HCT116 (cell line): Measurements from ENCODE around the gene CLIC3. TPM values are rescaled to one million over a fixed set of nuclear protein-coding genes. Genes with fewer than 3 reads are reported as not detected.

ENCODE experiments used
- ATAC-seq: fragments of 200-7000 bp; cut with Tn5 transposase; 2 replicates; pipeline ENCODE4 v1.9.1; 2020; ENCODE audit warnings: mild to moderate bottlenecking, moderate library complexity
- BruUV-seq: library from RNA; stranded (reverse); fragments of 400-500 nt; replicated peaks from 2 replicates; lab custom pipeline; 2021; lab: Mats Ljungman, UMichigan
- CTCF ChIA-PET: fragments of 300-600 bp; sonication (Branson Sonifier 250); formaldehyde crosslinking; loops from one replicate; lab custom pipeline; 2021; ENCODE audit warnings: antibody characterized with exemption; lab: Charles Lee
- POLR2A ChIA-PET: fragments of 300-600, 350-600 bp; sonication (Branson Sonifier 250); formaldehyde crosslinking; loops from one replicate; lab custom pipeline; 2021; ENCODE audit warnings: antibody characterized with exemption; lab: Charles Lee
- RAD21 ChIA-PET, 2 experiments: fragments of 300-600 bp; sonication (Branson Sonifier 250); formaldehyde crosslinking; loops; one replicate each; lab custom pipeline; 2023; ENCODE audit warnings: low total read pairs in 2 of 2; ENCODE audit not compliant: uncharacterized antibody in 2 of 2, unreplicated experiment in 2 of 2, low non-redundant PET in 1 of 2; lab: Charles Lee
- DNase-seq: peaks from one replicate; pipeline ENCODE4 v3.0.0-alpha.2; 2010; ENCODE audit warnings: low read depth, low spot score
- H2AFZ ChIP-seq: fragments of 200-600 bp; shearing (Covaris generic), sonication (generic); 2 replicates; pipeline ENCODE4 v1.6.1; 2017; ENCODE audit warnings: low read depth, mixed run types, mixed read lengths, antibody characterized with exemption, low read length; ENCODE audit not compliant: poor library complexity, severe bottlenecking
- H3K27ac ChIP-seq: 2 replicates; pipeline ENCODE4 v1.5.1; 2012; ENCODE audit warnings: low read depth, low read length
- H3K27me3 ChIP-seq: fragments of 200-600 bp; sonication (generic); 2 replicates; pipeline ENCODE4 v1.6.1; 2016; ENCODE audit warnings: mixed run types, low read length, mixed read lengths; ENCODE audit not compliant: insufficient read depth
- H3K36me3 ChIP-seq, 2 experiments: fragments of 200-500 bp in 1 of 2; fragments of 200-600 bp in 1 of 2; sonication (Bioruptor generic) in 1 of 2; sonication (generic) in 1 of 2; 2 replicates each; pipeline versions ENCODE4 v1.5.1 to v1.6.1; 2014 to 2016; ENCODE audit warnings: low read length in 2 of 2, inconsistent platforms in 1 of 2, mixed read lengths in 1 of 2, mixed run types in 1 of 2; ENCODE audit not compliant: insufficient read depth in 2 of 2, control insufficient read depth in 1 of 2
- H3K4me1 ChIP-seq, 2 experiments: fragments of 200-600 bp in 1 of 2; sonication (generic) in 1 of 2; 2 replicates each; pipeline versions ENCODE4 v1.5.1 to v1.6.1; 2012 to 2017; ENCODE audit warnings: low read length in 2 of 2, inconsistent platforms in 1 of 2, mild to moderate bottlenecking in 1 of 2, mixed read lengths in 1 of 2, mixed run types in 1 of 2, moderate library complexity in 1 of 2; ENCODE audit not compliant: insufficient read depth in 2 of 2, control insufficient read depth in 1 of 2
- H3K4me2 ChIP-seq: fragments of 200-600 bp; sonication (generic); 2 replicates; pipeline ENCODE4 v1.6.1; 2017; ENCODE audit warnings: mixed run types, low read length, mixed read lengths
- H3K4me3 ChIP-seq, 2 experiments: fragments of 200-600 bp in 1 of 2; sonication (generic) in 1 of 2; replicated peaks in 1 of 2; 2 replicates each; pipeline ENCODE4 v1.5.1; 2011 to 2016; ENCODE audit warnings: low read length in 2 of 2, control low read depth in 1 of 2, low read depth in 1 of 2, mild to moderate bottlenecking in 1 of 2, mixed read lengths in 1 of 2, mixed run types in 1 of 2
- H3K79me2 ChIP-seq: fragments of 200-600 bp; sonication (generic); 2 replicates; pipeline ENCODE4 v1.6.1; 2017; ENCODE audit warnings: mild to moderate bottlenecking, mixed run types, low read length, moderate library complexity, mixed read lengths; ENCODE audit not compliant: insufficient read depth
- H3K9ac ChIP-seq: fragments of 200-600 bp; sonication (generic); 2 replicates; pipeline ENCODE4 v1.6.1; 2016; ENCODE audit warnings: low read length, mixed read lengths
- H3K9me2 ChIP-seq: fragments of 200-600 bp; sonication (generic), shearing (Covaris generic); 2 replicates; pipeline ENCODE4 v1.6.1; 2017; ENCODE audit warnings: mixed run types, mild to moderate bottlenecking, moderate library complexity; ENCODE audit not compliant: insufficient read depth
- H3K9me3 ChIP-seq, 2 experiments: fragments of 200-500 bp in 1 of 2; fragments of 200-600 bp in 1 of 2; sonication (Bioruptor generic) in 1 of 2; sonication (generic) in 1 of 2; 2 replicates each; pipeline ENCODE4 v1.6.1; 2014 to 2017; ENCODE audit warnings: low read length in 2 of 2, mixed read lengths in 2 of 2, inconsistent platforms in 1 of 2, low read depth in 1 of 2, mild to moderate bottlenecking in 1 of 2, mixed run types in 1 of 2, moderate library complexity in 1 of 2; ENCODE audit not compliant: control insufficient read depth in 1 of 2, insufficient read depth in 1 of 2
- H4K20me1 ChIP-seq: fragments of 200-600 bp; sonication (generic), shearing (Covaris generic); 2 replicates; pipeline ENCODE4 v1.6.1; 2017; ENCODE audit warnings: mixed run types, mild to moderate bottlenecking, moderate library complexity; ENCODE audit not compliant: insufficient read depth
- EGR1 ChIP-seq: IDR thresholded peaks from 2 replicates; pipeline ENCODE4 v1.6.1; 2012; ENCODE audit warnings: low read depth
- JUND ChIP-seq: IDR thresholded peaks from 2 replicates; pipeline ENCODE4 v1.6.1; 2012
- MAX ChIP-seq: IDR thresholded peaks from 2 replicates; pipeline ENCODE4 v1.6.1; 2012
- POLR2A ChIP-seq: IDR thresholded peaks from 2 replicates; pipeline ENCODE4 v1.7.0; 2011; ENCODE audit warnings: borderline replicate concordance; ENCODE audit not compliant: insufficient read depth, insufficient read length; ENCODE audit errors: extremely low read depth
- POLR2AphosphoS5 ChIP-seq: IDR thresholded peaks from 2 replicates; pipeline ENCODE4 v1.6.1; 2011; ENCODE audit warnings: mild to moderate bottlenecking, low read depth, low read length, moderate library complexity
- RAD21 ChIP-seq: IDR thresholded peaks from 2 replicates; pipeline ENCODE4 v1.6.1; 2012; ENCODE audit warnings: low read depth, mild to moderate bottlenecking
- REST ChIP-seq: IDR thresholded peaks from 2 replicates; pipeline ENCODE4 v1.6.1; 2012; ENCODE audit warnings: low read depth
- YY1 ChIP-seq: IDR thresholded peaks from 2 replicates; pipeline ENCODE4 v1.6.1; 2011; ENCODE audit warnings: low read length, low read depth, moderate library complexity, mild to moderate bottlenecking; ENCODE audit not compliant: insufficient replicate concordance; ENCODE audit errors: extremely low read depth
- ZBTB33 ChIP-seq: IDR thresholded peaks from 2 replicates; pipeline ENCODE4 v1.6.1; 2011; ENCODE audit warnings: mild to moderate bottlenecking, low read length, moderate library complexity; ENCODE audit not compliant: insufficient replicate concordance; ENCODE audit errors: extremely low read depth
- intact Hi-C: fragments of 100-400 bp; cut with micrococcal nuclease; formaldehyde crosslinking; loops from 2 replicates; pipeline ENCODE4 v1.10.0; 2022
- total RNA-seq: library from RNA; stranded (reverse); gene quantifications from one replicate; pipeline ENCODE4 v1.2.1, GENCODE V29; 2021; ENCODE audit not compliant: unreplicated experiment

The CLIC3 gene
- total RNA-seq, 1 experiment from 2014 or later: 8.4 TPM

GRCh38 chr9:137011156-137011555, 14.8 kb upstream of the CLIC3 start:
- Histone ChIP-seq H3K36me3 (peaks cover 10 to 20% of the 10 kb centered on the region in 2 experiments; a peak in 3 of 4 replicates), H3K9me3 (no peaks in the 10 kb centered on the region), H3K27ac (no peak overlapping the region), H3K4me3 (no peak overlapping the region), H3K9me2 (no peaks in the 10 kb centered on the region), H4K20me1 (no peaks in the 10 kb centered on the region), H3K79me2 (no peaks in the 10 kb centered on the region), H2AFZ (no peak overlapping the region), H3K4me2 (no peak overlapping the region), H3K27me3 (no peaks in the 10 kb centered on the region), H3K4me1 (no peaks in the 10 kb centered on the region), H3K9ac (no peak overlapping the region)
- ATAC-seq: no peak
- DNase-seq: no peak
- RAD21 ChIA-PET: no interaction called here
- POLR2A ChIA-PET: no interaction called here
- intact Hi-C loops: no loop called here
- CTCF ChIA-PET: no interaction called here
- TF ChIP-seq POLR2A: no peak
- no peak for TF ChIP-seq POLR2AphosphoS5
- no peak for TF ChIP-seq RAD21
- no peak for TF ChIP-seq REST
- no peak for TF ChIP-seq ZBTB33
- TF ChIP-seq EGR1: no peak
- TF ChIP-seq MAX: no peak
- TF ChIP-seq YY1: no peak
- TF ChIP-seq JUND: no peak
- no TSS peak for BruUV-seq
